Activated CD8-positive, alpha-beta T cell treated with anti-CD3 and anti-CD28 coated beads, Interleukin-2, amount 10 ng/mL, durations not matched to agents 7 days and 5 days (primary cell): Measurements from ENCODE around the gene HMCN1. TPM values are rescaled to one million over a fixed set of nuclear protein-coding genes. Genes with fewer than 3 reads are reported as not detected.
"Not testable (repeated sequence)": the region's sequence is repeated elsewhere in the genome, so short reads cannot be mapped to it uniquely, and the experiment has no call there.

Source experiments
- ATAC-seq: fragments of 150-1000 bp; cut with Tn5 transposase; one replicate; pipeline ENCODE4 v1.10.0; 2021; ENCODE audit warnings: moderate library complexity
- CTCF ChIA-PET: fragments of 350-600 bp; sonication (Branson Sonifier 250); formaldehyde crosslinking; loops from one replicate; lab custom pipeline; 2021; ENCODE audit warnings: antibody characterized with exemption; lab: Charles Lee
- POLR2A ChIA-PET: fragments of 350-600 bp; sonication (Branson Sonifier 250); formaldehyde crosslinking; loops from one replicate; lab custom pipeline; 2021; ENCODE audit warnings: antibody characterized with exemption; lab: Charles Lee
- DNase-seq: peaks from one replicate; pipeline ENCODE4 v3.0.0-alpha.2; 2020
- H3K27ac Mint-ChIP-seq: one replicate; pipeline ENCODE4 v1.8.0; 2021; ENCODE audit warnings: mild to moderate bottlenecking, mixed read lengths
- H3K27me3 Mint-ChIP-seq: one replicate; pipeline ENCODE4 v1.8.0; 2021; ENCODE audit warnings: low read depth, mixed read lengths
- H3K36me3 Mint-ChIP-seq: one replicate; pipeline ENCODE4 v1.8.0; 2021; ENCODE audit warnings: low read depth, mixed read lengths
- H3K4me1 Mint-ChIP-seq: one replicate; pipeline ENCODE4 v1.8.0; 2021; ENCODE audit warnings: low read depth, mixed read lengths
- H3K4me3 Mint-ChIP-seq: one replicate; pipeline ENCODE4 v1.8.0; 2021; ENCODE audit warnings: mild to moderate bottlenecking, mixed read lengths
- H3K9me3 Mint-ChIP-seq: one replicate; pipeline ENCODE4 v1.8.0; 2022; ENCODE audit warnings: mixed read lengths; ENCODE audit not compliant: insufficient read depth
- total RNA-seq, 2 experiments: library from RNA; stranded (reverse); gene quantifications; one replicate each; pipeline ENCODE4 v1.2.3, GENCODE V29; 2021

HMCN1 gene
- total RNA-seq, 2 experiments from 2014 or later = 0.05 to 0.18 TPM

GRCh38 chr1:185892831-185893403 lies 158.7 kb downstream of the HMCN1 start:
- H3K36me3 Mint-ChIP-seq, H3K27me3 Mint-ChIP-seq, POLR2A ChIA-PET, DNase-seq, CTCF ChIA-PET, H3K4me3 Mint-ChIP-seq, H3K9me3 Mint-ChIP-seq, ATAC-seq, H3K27ac Mint-ChIP-seq, H3K4me1 Mint-ChIP-seq: not testable (repeated sequence)

DNA sequence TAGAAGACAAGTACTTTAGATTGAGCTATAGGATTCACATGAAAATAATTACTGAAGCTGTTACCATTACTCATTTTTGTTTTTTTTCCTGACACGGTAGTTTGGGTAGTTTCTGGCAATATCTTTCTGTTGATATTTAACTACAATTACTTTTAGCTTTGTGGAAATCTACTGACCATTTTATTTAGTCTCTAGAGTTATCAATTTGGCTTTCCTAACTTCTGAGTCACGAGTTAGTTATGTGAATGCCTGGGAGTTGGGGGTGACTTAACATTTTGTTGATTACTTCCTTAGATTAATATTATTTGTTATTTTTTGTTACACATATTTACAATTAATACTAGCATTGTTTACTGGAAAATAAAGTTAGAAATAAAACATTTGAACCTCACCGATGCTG lies 160.6 kb downstream of the HMCN1 start:
- ATAC-seq = no peak
- Mint-ChIP-seq H3K4me1 (no peaks in the 10 kb centered on the region), H3K27me3 (no peaks in the 10 kb centered on the region), H3K4me3 (no peak overlapping the region), H3K27ac (no peak overlapping the region), H3K36me3 (no peaks in the 10 kb centered on the region), H3K9me3 (no peaks in the 10 kb centered on the region)
- no peak for DNase-seq
- ChIA-PET CTCF (interaction anchor here (0.9 kb wide), 1 partner anchor 13 kb away, joined by 3 read pairs; no protein-coding TSS in a partner anchor), POLR2A (no interaction called here)

DNA sequence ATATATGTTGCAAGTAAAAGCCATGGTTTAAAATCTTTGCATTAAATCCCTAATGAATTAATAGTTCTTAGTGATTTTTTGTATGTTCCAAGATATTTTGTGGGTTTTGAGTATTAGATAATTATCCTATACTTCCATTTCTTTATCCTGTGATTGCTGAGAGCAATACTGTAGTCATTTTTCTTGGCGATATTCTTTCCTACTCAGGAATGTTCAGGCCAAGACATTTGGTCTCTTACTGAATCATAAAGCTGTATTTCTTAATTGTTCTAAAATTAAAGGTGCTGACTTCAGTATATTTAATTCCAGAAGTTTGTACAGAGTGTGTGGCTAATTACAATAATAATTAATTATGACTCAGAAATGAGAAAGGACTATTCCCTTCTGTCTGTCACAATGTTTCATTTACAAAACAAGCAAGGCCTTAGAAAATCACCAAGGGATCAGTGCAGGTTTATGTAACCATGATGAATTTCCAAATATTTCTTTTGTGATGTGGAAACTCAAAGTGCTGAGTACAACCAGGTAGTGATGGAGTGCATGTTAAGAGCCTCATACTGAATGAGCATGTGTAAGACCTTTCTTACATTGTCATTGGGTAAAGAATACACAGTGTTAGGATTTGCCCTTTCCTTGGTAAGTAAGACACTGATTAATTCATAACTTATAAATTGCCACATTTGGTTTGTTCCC lies 161.2 kb downstream of the HMCN1 start:
- Mint-ChIP-seq H3K27ac (no peak overlapping the region), H3K9me3 (no peaks in the 10 kb centered on the region), H3K4me1 (no peaks in the 10 kb centered on the region), H3K27me3 (no peaks in the 10 kb centered on the region), H3K4me3 (no peak overlapping the region), H3K36me3 (no peaks in the 10 kb centered on the region)
- POLR2A ChIA-PET = no interaction called here
- ATAC-seq = no peak
- no peak for DNase-seq
- CTCF ChIA-PET = interaction anchor here (0.9 kb wide), 1 partner anchor 13 kb away, joined by 3 read pairs; no protein-coding TSS in a partner anchor

DNA sequence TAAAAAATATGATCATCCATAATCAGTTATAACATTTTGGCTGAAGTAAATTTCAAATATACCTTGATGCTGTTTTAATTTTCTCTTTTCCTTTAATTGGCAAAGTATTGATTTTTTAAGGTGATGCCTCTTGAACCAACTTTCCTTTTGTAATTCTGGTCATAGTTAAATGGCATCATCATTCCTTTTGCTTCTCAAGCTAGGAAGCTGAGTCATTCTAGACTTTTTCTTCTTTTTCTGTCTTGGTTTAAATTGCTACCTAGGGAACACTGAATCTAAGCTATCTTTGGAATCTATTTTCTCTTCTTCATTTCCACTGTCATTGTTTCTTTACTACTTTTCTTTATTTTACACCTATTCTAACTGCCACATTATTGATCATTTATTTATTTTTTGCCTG lies 162.7 kb downstream of the HMCN1 start:
- CTCF ChIA-PET = no interaction called here
- no peaks in the 10 kb centered on the region for H3K4me1 Mint-ChIP-seq
- POLR2A ChIA-PET = no interaction called here
- H3K36me3 Mint-ChIP-seq = no peaks in the 10 kb centered on the region
- ATAC-seq (no peak), DNase-seq (no peak)
- no peak overlapping the region for H3K27ac Mint-ChIP-seq
- no peaks in the 10 kb centered on the region for H3K27me3 Mint-ChIP-seq
- no peaks in the 10 kb centered on the region for H3K9me3 Mint-ChIP-seq
- H3K4me3 Mint-ChIP-seq = no peak overlapping the region

DNA sequence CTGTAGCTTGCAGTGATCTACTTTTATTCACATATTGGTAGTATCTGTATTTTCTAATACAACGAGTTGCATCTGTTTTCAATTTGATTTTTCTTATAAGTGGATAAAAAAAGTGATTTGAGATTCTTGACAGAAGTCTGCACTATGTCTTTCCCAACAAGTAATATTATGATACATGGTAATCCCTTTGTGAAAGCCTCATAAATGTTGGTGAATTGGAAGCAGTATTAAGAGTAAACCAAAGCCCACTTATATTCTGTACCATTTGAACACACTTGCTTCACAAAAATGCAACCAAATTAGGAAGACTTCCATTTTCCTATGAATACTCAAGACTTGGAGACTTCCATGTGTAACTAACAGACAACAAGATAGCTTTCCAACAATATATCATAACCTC lies 172.0 kb downstream of the HMCN1 start:
- POLR2A ChIA-PET = no interaction called here
- ATAC-seq (no peak), DNase-seq (no peak)
- H3K36me3 Mint-ChIP-seq = no peaks in the 10 kb centered on the region
- CTCF ChIA-PET = no interaction called here
- H3K4me3 Mint-ChIP-seq = no peak overlapping the region
- no peak overlapping the region for H3K27ac Mint-ChIP-seq
- no peaks in the 10 kb centered on the region for H3K9me3 Mint-ChIP-seq
- no peaks in the 10 kb centered on the region for H3K27me3 Mint-ChIP-seq
- H3K4me1 Mint-ChIP-seq = no peaks in the 10 kb centered on the region

DNA sequence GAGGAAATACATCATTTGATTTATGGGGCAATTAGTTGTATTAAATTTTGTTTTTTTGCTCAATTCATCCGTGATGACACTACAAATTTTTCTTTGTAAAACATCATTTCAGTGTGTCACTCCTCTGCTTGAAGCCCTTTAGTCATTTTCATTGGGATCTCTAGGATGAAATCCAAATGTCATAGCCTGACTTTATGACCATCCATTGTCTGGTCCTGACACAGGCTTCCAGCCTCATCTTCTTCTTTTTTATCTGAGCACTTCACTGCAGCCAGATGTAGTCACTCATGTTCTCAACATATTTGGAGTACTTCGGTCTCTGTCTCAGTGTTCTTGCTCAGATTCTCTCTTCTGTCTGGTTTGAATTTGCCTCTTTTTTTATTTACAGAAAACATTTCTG lies 173.1 kb downstream of the HMCN1 start:
- H3K36me3 Mint-ChIP-seq = no peaks in the 10 kb centered on the region

GRCh38 chr1:185911978-185912377 lies 177.8 kb downstream of the HMCN1 start:
- CTCF ChIA-PET = no interaction called here
- POLR2A ChIA-PET = no interaction called here
- no peak for DNase-seq

More for the DNA sequence above, 173.1 kb downstream of the HMCN1 start:
- no peak overlapping the region for H3K27ac Mint-ChIP-seq
- no peak for DNase-seq
- ChIA-PET CTCF (no interaction called here), POLR2A (no interaction called here)
- no peak for ATAC-seq
- no peaks in the 10 kb centered on the region for H3K9me3 Mint-ChIP-seq
- no peak overlapping the region for H3K4me3 Mint-ChIP-seq
- H3K4me1 Mint-ChIP-seq = no peaks in the 10 kb centered on the region
- no peaks in the 10 kb centered on the region for H3K27me3 Mint-ChIP-seq

DNA sequence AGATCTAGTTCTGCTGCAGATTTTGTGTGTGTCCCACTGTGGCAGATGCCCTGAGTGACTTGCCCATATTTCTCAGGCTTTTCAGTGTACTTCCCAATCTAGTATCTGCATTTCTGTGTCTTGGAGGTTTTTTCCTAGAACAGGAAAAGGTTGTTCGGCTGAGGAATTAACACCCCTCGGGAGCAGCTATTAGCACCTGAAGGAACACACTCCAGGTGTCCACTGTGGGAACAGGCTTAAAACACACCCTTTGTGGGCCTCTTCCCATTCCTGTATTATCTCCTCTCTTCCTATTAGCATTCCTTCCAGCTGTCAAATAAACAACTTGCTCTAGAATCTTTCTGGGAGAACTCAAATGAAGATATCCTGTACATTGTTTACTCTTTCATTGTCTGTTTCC lies 178.3 kb downstream of the HMCN1 start:
- POLR2A ChIA-PET = no interaction called here
- Mint-ChIP-seq H3K27me3 (no peaks in the 10 kb centered on the region), H3K9me3 (no peaks in the 10 kb centered on the region)

More at GRCh38 chr1:185911978-185912377, 177.8 kb downstream of the HMCN1 start:
- H3K4me3 Mint-ChIP-seq = no peak overlapping the region
- no peaks in the 10 kb centered on the region for H3K36me3 Mint-ChIP-seq
- H3K27me3 Mint-ChIP-seq = no peaks in the 10 kb centered on the region
- no peaks in the 10 kb centered on the region for H3K4me1 Mint-ChIP-seq
- H3K27ac Mint-ChIP-seq = no peak overlapping the region
- H3K9me3 Mint-ChIP-seq = no peaks in the 10 kb centered on the region
- no peak for ATAC-seq

DNA sequence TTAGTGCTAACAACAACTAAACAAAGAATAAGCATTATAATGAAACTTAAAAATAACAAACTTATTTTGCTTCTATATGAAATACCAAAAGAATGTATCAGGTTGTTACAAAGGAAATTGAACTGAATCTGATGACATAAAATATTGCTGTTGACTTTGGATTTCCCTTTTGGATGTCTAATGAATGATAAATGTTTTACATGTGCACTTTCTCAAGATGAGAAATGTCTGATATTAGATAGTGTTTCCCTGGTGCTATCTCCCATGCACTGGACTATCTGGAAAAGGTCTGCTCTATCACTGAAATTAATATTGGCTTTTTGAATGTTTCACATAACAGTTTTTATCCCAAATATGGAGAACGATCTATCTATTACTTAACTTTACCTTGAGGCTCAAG lies 179.9 kb downstream of the HMCN1 start:
- ChIA-PET POLR2A (interaction anchor here (0.5 kb wide), 1 partner anchor 269 kb away, joined by 3 read pairs; no protein-coding TSS in a partner anchor), CTCF (no interaction called here)
- H3K27ac Mint-ChIP-seq = no peak overlapping the region
- no peaks in the 10 kb centered on the region for H3K36me3 Mint-ChIP-seq
- ATAC-seq (no peak), DNase-seq (no peak)
- no peaks in the 10 kb centered on the region for H3K27me3 Mint-ChIP-seq
- H3K4me1 Mint-ChIP-seq = no peaks in the 10 kb centered on the region
- H3K4me3 Mint-ChIP-seq = no peak overlapping the region
- no peaks in the 10 kb centered on the region for H3K9me3 Mint-ChIP-seq

More for the DNA sequence above, 178.3 kb downstream of the HMCN1 start:
- DNase-seq = no peak
- CTCF ChIA-PET = no interaction called here
- Mint-ChIP-seq H3K36me3 (no peaks in the 10 kb centered on the region), H3K27ac (no peak overlapping the region), H3K4me3 (no peak overlapping the region), H3K4me1 (no peaks in the 10 kb centered on the region)
- no peak for ATAC-seq

DNA sequence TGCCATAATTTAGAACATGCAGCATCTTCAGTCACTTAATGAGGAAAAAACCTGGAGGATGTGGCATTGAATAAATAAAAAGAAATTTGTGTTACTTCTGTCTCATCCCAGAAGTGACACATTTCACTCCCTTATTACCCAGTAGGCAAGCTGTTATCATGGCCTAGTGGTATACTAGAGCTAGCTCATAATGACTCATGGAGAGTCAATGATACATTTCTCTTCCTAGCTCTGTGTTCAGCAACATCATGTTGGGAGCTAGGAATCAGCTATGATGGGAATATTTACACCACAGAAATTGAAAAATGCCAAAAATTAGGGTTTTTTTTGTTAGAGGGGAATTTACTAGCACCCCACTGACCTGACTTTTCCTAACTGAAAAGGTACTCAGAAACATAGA lies 182.7 kb downstream of the HMCN1 start:
- no peaks in the 10 kb centered on the region for H3K4me1 Mint-ChIP-seq
- no peaks in the 10 kb centered on the region for H3K36me3 Mint-ChIP-seq
- DNase-seq (no peak), ATAC-seq (no peak)
- no peaks in the 10 kb centered on the region for H3K27me3 Mint-ChIP-seq
- H3K9me3 Mint-ChIP-seq = no peaks in the 10 kb centered on the region
- CTCF ChIA-PET = no interaction called here
- no peak overlapping the region for H3K4me3 Mint-ChIP-seq
- no peak overlapping the region for H3K27ac Mint-ChIP-seq
- POLR2A ChIA-PET = no interaction called here

- Mint-ChIP-seq H3K9me3 (no peaks in the 10 kb centered on the region), H3K4me3 (no peak overlapping the region), H3K27me3 (no peaks in the 10 kb centered on the region), H3K4me1 (no peaks in the 10 kb centered on the region), H3K27ac (no peak overlapping the region), H3K36me3 (no peaks in the 10 kb centered on the region)
- ChIA-PET POLR2A (no interaction called here), CTCF (no interaction called here)
- DNase-seq (no peak), ATAC-seq (no peak)
Observed at GRCh38 chr1:185917646-185918045, 183.5 kb downstream of the HMCN1 start.

DNA sequence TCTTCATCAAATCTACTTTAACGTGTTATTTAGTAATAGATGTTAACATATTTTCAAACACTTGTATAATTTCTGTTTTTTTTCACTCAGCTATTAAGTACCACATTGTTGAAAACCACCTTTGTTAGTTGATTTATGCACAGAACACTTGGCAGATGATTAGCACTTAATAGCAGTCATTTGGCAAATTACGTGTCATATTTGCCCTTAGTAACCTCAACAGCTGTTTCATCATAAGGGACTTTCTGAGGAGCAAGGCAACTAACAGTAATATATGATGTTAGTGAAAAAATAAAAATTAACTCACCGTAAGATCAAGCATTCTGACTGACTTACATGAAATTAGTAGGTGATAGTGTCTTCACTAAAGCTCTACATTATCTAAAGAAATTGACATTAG lies 186.4 kb downstream of the HMCN1 start:
- POLR2A ChIA-PET = no interaction called here
- Mint-ChIP-seq H3K4me1 (no peaks in the 10 kb centered on the region), H3K36me3 (no peaks in the 10 kb centered on the region), H3K27ac (no peak overlapping the region), H3K27me3 (no peaks in the 10 kb centered on the region), H3K4me3 (no peak overlapping the region), H3K9me3 (no peaks in the 10 kb centered on the region)
- ATAC-seq (no peak), DNase-seq (no peak)
- CTCF ChIA-PET = no interaction called here
